ENCODE results near the gene PHC3.

The PHC3 gene

DNA sequence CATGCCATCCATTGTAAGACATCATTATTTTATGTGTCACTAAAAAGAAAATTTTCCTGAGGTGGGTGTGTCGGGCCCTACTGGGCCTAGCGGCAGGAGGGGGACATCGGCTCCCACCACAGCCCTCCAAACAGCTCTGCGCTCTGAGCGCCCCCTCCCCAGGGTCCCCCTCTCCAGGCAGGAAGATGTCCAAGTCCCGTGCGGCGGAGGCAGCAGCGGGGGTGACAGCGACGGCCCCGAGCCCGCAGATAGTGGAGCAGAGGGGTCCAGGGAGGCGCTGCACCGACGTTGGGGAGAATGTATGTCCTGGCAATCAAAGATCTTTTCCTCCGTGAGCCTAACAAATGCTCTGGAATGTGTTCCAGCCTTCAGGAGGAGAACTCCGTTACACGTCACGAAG, 119.5 kb downstream of the PHC3 start:
- no peak for TF ChIP-seq CTCF (IDR thresholded peaks at IDR 0.05)
- no peak for TF ChIP-seq ZFX (IDR thresholded peaks at IDR 0.05; ENCODE audit: borderline replicate concordance)
- no peak overlapping the region for H3K27ac ChIP-seq

GRCh38 chr3:170059447-170059846, 122.1 kb downstream of the PHC3 start:
- TF ChIP-seq CTCF (IDR thresholded peaks at IDR 0.05) (no peak), ZFX (IDR thresholded peaks at IDR 0.05; ENCODE audit: borderline replicate concordance) (no peak)

GRCh38 chr3:170058127-170058526, 123.4 kb downstream of the PHC3 start:
- no peak overlapping the region for H3K27ac ChIP-seq
- TF ChIP-seq CTCF (IDR thresholded peaks at IDR 0.05) (no peak), ZFX (IDR thresholded peaks at IDR 0.05; ENCODE audit: borderline replicate concordance) (no peak)

More at GRCh38 chr3:170059447-170059846, 122.1 kb downstream of the PHC3 start:
- H3K27ac ChIP-seq = no peak overlapping the region

DNA sequence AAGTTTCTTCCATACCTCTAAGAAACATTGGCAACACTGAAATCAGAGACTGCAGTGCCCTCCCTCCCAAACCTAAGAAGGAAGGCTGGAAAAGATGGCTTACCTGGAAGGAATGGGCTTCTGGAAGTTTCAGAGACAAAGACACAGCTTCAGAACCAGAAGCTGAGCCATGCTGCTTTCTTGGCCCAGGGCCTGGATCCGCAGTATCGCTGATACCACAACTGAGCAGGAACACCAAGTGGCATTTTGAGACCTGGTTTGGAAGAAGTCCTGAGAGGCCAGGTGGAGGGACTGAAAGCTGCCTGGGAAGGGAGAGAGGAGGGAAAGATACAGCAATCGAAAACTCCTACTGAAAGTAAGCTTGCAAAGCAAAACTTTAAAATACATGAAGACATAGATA, 124.0 kb downstream of the PHC3 start:
- no peak overlapping the region for H3K27ac ChIP-seq
- TF ChIP-seq CTCF (IDR thresholded peaks at IDR 0.05) (no peak), ZFX (IDR thresholded peaks at IDR 0.05; ENCODE audit: borderline replicate concordance) (no peak)

- no peak for TF ChIP-seq CTCF (IDR thresholded peaks at IDR 0.05)
These were observed 124.7 kb downstream of the PHC3 start for GRCh38 chr3:170056710-170057454.

GRCh38 chr3:170055209-170055608, 126.3 kb downstream of the PHC3 start:
- H3K27ac ChIP-seq = no peak overlapping the region
- TF ChIP-seq CTCF (IDR thresholded peaks at IDR 0.05) = no peak
- no peak for TF ChIP-seq ZFX (IDR thresholded peaks at IDR 0.05; ENCODE audit: borderline replicate concordance)

More at GRCh38 chr3:170056710-170057454, 124.7 kb downstream of the PHC3 start:
- no peak overlapping the region for H3K27ac ChIP-seq

- no peak overlapping the region for H3K27ac ChIP-seq
- TF ChIP-seq CTCF (IDR thresholded peaks at IDR 0.05) = peak; percentile 38
- no peak for TF ChIP-seq ZFX (IDR thresholded peaks at IDR 0.05; ENCODE audit: borderline replicate concordance)
These were observed 127.3 kb downstream of the PHC3 start for GRCh38 chr3:170054204-170054603.
